H9 (cell line): ENCODE measurements around the gene LRMDA. TPM values are rescaled to one million over a fixed set of nuclear protein-coding genes. Genes with fewer than 3 reads are reported as not detected.

Experiments used
- DNase-seq: peaks from one replicate; pipeline ENCODE4 v3.0.0-alpha.2; 2017
- H2AFZ ChIP-seq: one replicate; pipeline ENCODE4 v1.6.1; 2013; ENCODE audit warnings: mild to moderate bottlenecking, low read length, control low read depth, moderate library complexity
- H2AK5ac ChIP-seq: 2 replicates; pipeline ENCODE4 v1.6.1; 2013; ENCODE audit warnings: low read length, control low read depth, mixed read lengths; ENCODE audit not compliant: insufficient read length
- H2BK120ac ChIP-seq: one replicate; pipeline ENCODE4 v1.6.1; 2013; ENCODE audit warnings: low read depth, mild to moderate bottlenecking, low read length, control low read depth, inconsistent platforms; ENCODE audit not compliant: poor library complexity, severe bottlenecking
- H2BK12ac ChIP-seq: 2 replicates; pipeline ENCODE4 v1.6.1; 2013; ENCODE audit warnings: low read length, control low read depth, mixed read lengths, low read depth; ENCODE audit not compliant: insufficient read length
- H2BK15ac ChIP-seq: 2 replicates; pipeline ENCODE4 v1.6.1; 2013; ENCODE audit warnings: low read depth, low read length, control low read depth
- H2BK20ac ChIP-seq: one replicate; pipeline ENCODE4 v1.6.1; 2013; ENCODE audit warnings: low read depth, mild to moderate bottlenecking, low read length, control low read depth, inconsistent platforms; ENCODE audit not compliant: poor library complexity, severe bottlenecking
- H2BK5ac ChIP-seq: 2 replicates; pipeline ENCODE4 v1.6.1; 2013; ENCODE audit warnings: low read length, control low read depth, mixed read lengths; ENCODE audit not compliant: insufficient read length
- H3K14ac ChIP-seq: 2 replicates; pipeline ENCODE4 v1.6.1; 2013; ENCODE audit warnings: low read length, control low read depth; ENCODE audit not compliant: insufficient read depth
- H3K18ac ChIP-seq: 2 replicates; pipeline ENCODE4 v1.6.1; 2013; ENCODE audit warnings: low read depth, mild to moderate bottlenecking, mixed read lengths, low read length, control low read depth; ENCODE audit not compliant: insufficient read length
- H3K23ac ChIP-seq: 2 replicates; pipeline ENCODE4 v1.6.1; 2013; ENCODE audit warnings: low read length, control low read depth, mixed read lengths, low read depth; ENCODE audit not compliant: insufficient read length
- H3K23me2 ChIP-seq: 2 replicates; pipeline ENCODE4 v1.6.1; 2013; ENCODE audit warnings: low read depth, mild to moderate bottlenecking, mixed read lengths, low read length, control low read depth; ENCODE audit not compliant: insufficient read length, poor library complexity, severe bottlenecking
- H3K27ac ChIP-seq: 2 replicates; pipeline ENCODE4 v1.5.1; 2013; ENCODE audit warnings: low read length, control low read depth, mixed read lengths, low read depth; ENCODE audit not compliant: insufficient read length
- H3K27me3 ChIP-seq: 2 replicates; pipeline ENCODE4 v1.6.1; 2013; ENCODE audit warnings: low read length, control low read depth, inconsistent platforms; ENCODE audit not compliant: insufficient read depth
- H3K4ac ChIP-seq: 2 replicates; pipeline ENCODE4 v1.6.1; 2013; ENCODE audit warnings: low read depth, mild to moderate bottlenecking, control low read depth, inconsistent platforms, low read length, moderate library complexity
- H3K4me1 ChIP-seq: 2 replicates; pipeline ENCODE4 v1.6.1; 2013; ENCODE audit warnings: low read length, control low read depth, inconsistent platforms; ENCODE audit not compliant: insufficient read depth
- H3K4me2 ChIP-seq: 2 replicates; pipeline ENCODE4 v1.6.1; 2013; ENCODE audit warnings: low read length, control low read depth, mixed read lengths; ENCODE audit not compliant: insufficient read length, insufficient read depth
- H3K56ac ChIP-seq: 2 replicates; pipeline ENCODE4 v1.6.1; 2013; ENCODE audit warnings: low read depth, mild to moderate bottlenecking, mixed read lengths, low read length, control low read depth; ENCODE audit not compliant: insufficient read length
- H3K79me1 ChIP-seq: 2 replicates; pipeline ENCODE4 v1.6.1; 2013; ENCODE audit warnings: low read depth, mild to moderate bottlenecking, moderate library complexity, low read length, control low read depth, inconsistent platforms; ENCODE audit not compliant: insufficient read depth, poor library complexity, severe bottlenecking
- H3K79me2 ChIP-seq: 2 replicates; pipeline ENCODE4 v1.6.1; 2013; ENCODE audit warnings: low read length, control low read depth, inconsistent platforms; ENCODE audit not compliant: insufficient read depth
- H3K9ac ChIP-seq: 2 replicates; pipeline ENCODE4 v1.6.1; 2013; ENCODE audit warnings: low read length, control low read depth, mixed read lengths; ENCODE audit not compliant: insufficient read length; ENCODE audit errors: extremely low read depth
- H3K9me3 ChIP-seq: one replicate; pipeline ENCODE4 v1.6.1; 2013; ENCODE audit warnings: low read depth, low read length, inconsistent platforms; ENCODE audit not compliant: control insufficient read depth
- H3T11ph ChIP-seq: one replicate; pipeline ENCODE4 v1.6.1; 2013; ENCODE audit warnings: mild to moderate bottlenecking, low read length, control low read depth, inconsistent platforms
- H4K20me1 ChIP-seq: one replicate; pipeline ENCODE4 v1.6.1; 2013; ENCODE audit not compliant: control insufficient read depth, insufficient read length, insufficient read depth
- H4K5ac ChIP-seq: 2 replicates; pipeline ENCODE4 v1.6.1; 2013; ENCODE audit warnings: low read depth, mild to moderate bottlenecking, mixed read lengths, low read length, control low read depth; ENCODE audit not compliant: insufficient read length
- H4K8ac ChIP-seq: replicated peaks from 2 replicates; pipeline ENCODE4 v1.6.1; 2013; ENCODE audit warnings: low read length, control low read depth, mixed read lengths, low read depth; ENCODE audit not compliant: insufficient read length
- H4K91ac ChIP-seq: 2 replicates; pipeline ENCODE4 v1.6.1; 2013; ENCODE audit warnings: low read depth, mild to moderate bottlenecking, moderate library complexity, mixed read lengths, low read length, control low read depth; ENCODE audit not compliant: insufficient read length
- H3K27ac Mint-ChIP-seq, 3 experiments: 2 replicates in 2 of 3; 3 replicates in 1 of 3; pipeline ENCODE4 v1.8.0; 2020 to 2021; ENCODE audit warnings: mixed read lengths in 3 of 3, mild to moderate bottlenecking in 1 of 3, moderate library complexity in 1 of 3
- H3K27me3 Mint-ChIP-seq: 2 replicates; pipeline ENCODE4 v1.8.0; 2021; ENCODE audit warnings: low read depth, mild to moderate bottlenecking, moderate library complexity, mixed read lengths
- H3K36me3 Mint-ChIP-seq, 3 experiments: 2 replicates in 2 of 3; 3 replicates in 1 of 3; pipeline ENCODE4 v1.8.0; 2020 to 2021; ENCODE audit warnings: low read depth in 3 of 3, mixed read lengths in 3 of 3; ENCODE audit not compliant: insufficient read depth in 1 of 3
- H3K4me1 Mint-ChIP-seq, 2 experiments: 2 replicates each; pipeline ENCODE4 v1.8.0; 2020; ENCODE audit warnings: mixed read lengths in 2 of 2
- H3K4me3 Mint-ChIP-seq, 2 experiments: 2 replicates in 1 of 2; 3 replicates in 1 of 2; pipeline ENCODE4 v1.8.0; 2020 to 2021; ENCODE audit warnings: mild to moderate bottlenecking in 2 of 2, mixed read lengths in 2 of 2, moderate library complexity in 1 of 2
- H3K9me3 Mint-ChIP-seq, 2 experiments: 2 replicates in 1 of 2; 3 replicates in 1 of 2; pipeline ENCODE4 v1.8.0; 2020; ENCODE audit warnings: mild to moderate bottlenecking in 2 of 2, mixed read lengths in 2 of 2, moderate library complexity in 1 of 2
- WGBS: extraction: QIAGEN DNeasy Blood & Tissue Kit; methylation state at CpG from one replicate; pipeline ENCODE4 v1.1.7; 2013; ENCODE audit warnings: missing lambda C conversion rate, low lambda C conversion rate, mixed read lengths; ENCODE audit not compliant: insufficient read length; ENCODE audit errors: extremely low coverage; 5-methylcytosine and 5-hydroxymethylcytosine counted together
- total RNA-seq: library from RNA; stranded (reverse); gene quantifications from 2 replicates; pipeline ENCODE4 v1.2.1, GENCODE V29; 2021
- TF ChIP-seq, protein P1 (sequence below): fragments of 200-600 bp; sonication (generic); conservative IDR thresholded peaks from 3 replicates; pipeline ENCODE4 v1.8.0; 2021; ENCODE audit warnings: antibody characterized with exemption, mild to moderate bottlenecking

LRMDA gene
- total RNA-seq, 1 experiment from 2014 or later, result 1.8 TPM

- no peak overlapping the region for H3T11ph ChIP-seq
- H3K9me3 Mint-ChIP-seq, result peaks cover 4 to 13% of the 10 kb centered on the region in 2 experiments
- no peak for DNase-seq
- no peak overlapping the region for H3K18ac ChIP-seq
- no peak overlapping the region for H2BK15ac ChIP-seq
- no peaks in the 10 kb centered on the region for H4K20me1 ChIP-seq
- no peaks in the 10 kb centered on the region for H3K27me3 Mint-ChIP-seq
- no peak overlapping the region for H3K14ac ChIP-seq
- no peak overlapping the region for H2BK5ac ChIP-seq
- H3K4me1 ChIP-seq, result no peaks in the 10 kb centered on the region
- H3K4ac ChIP-seq, result no peak overlapping the region
- no peak overlapping the region for H3K4me3 Mint-ChIP-seq
- H3K27me3 ChIP-seq, result no peaks in the 10 kb centered on the region
- H4K91ac ChIP-seq, result no peak overlapping the region
- H4K5ac ChIP-seq, result no peak overlapping the region
- H3K9ac ChIP-seq, result no peak overlapping the region
- peaks cover 2 to 3% of the 10 kb centered on the region in 2 experiments; a peak in 1 of 4 replicates for H3K4me1 Mint-ChIP-seq
- no peak overlapping the region for H2AFZ ChIP-seq
- H3K36me3 Mint-ChIP-seq, result peaks cover 0 to 13% (median 1%) of the 10 kb centered on the region in 3 experiments; a peak in 4 of 7 replicates
- TF ChIP-seq, protein P1, sequence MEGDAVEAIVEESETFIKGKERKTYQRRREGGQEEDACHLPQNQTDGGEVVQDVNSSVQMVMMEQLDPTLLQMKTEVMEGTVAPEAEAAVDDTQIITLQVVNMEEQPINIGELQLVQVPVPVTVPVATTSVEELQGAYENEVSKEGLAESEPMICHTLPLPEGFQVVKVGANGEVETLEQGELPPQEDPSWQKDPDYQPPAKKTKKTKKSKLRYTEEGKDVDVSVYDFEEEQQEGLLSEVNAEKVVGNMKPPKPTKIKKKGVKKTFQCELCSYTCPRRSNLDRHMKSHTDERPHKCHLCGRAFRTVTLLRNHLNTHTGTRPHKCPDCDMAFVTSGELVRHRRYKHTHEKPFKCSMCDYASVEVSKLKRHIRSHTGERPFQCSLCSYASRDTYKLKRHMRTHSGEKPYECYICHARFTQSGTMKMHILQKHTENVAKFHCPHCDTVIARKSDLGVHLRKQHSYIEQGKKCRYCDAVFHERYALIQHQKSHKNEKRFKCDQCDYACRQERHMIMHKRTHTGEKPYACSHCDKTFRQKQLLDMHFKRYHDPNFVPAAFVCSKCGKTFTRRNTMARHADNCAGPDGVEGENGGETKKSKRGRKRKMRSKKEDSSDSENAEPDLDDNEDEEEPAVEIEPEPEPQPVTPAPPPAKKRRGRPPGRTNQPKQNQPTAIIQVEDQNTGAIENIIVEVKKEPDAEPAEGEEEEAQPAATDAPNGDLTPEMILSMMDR, result no peak
- H3K23me2 ChIP-seq, result no peaks in the 10 kb centered on the region
- no peak overlapping the region for H3K56ac ChIP-seq
- no CpG with 5 or more reads among the region's 4 CpGs for WGBS
- H3K79me2 ChIP-seq, result no peaks in the 10 kb centered on the region
- no peak overlapping the region for H2AK5ac ChIP-seq
- H3K23ac ChIP-seq, result no peak overlapping the region
- H3K9me3 ChIP-seq, result no peaks in the 10 kb centered on the region
- H4K8ac ChIP-seq, result no peak overlapping the region
- no peak overlapping the region for H3K27ac Mint-ChIP-seq
- H2BK20ac ChIP-seq, result no peak overlapping the region
- H3K79me1 ChIP-seq, result no peaks in the 10 kb centered on the region
- H2BK120ac ChIP-seq, result no peak overlapping the region
- H3K27ac ChIP-seq, result no peak overlapping the region
- no peak overlapping the region for H2BK12ac ChIP-seq
- H3K4me2 ChIP-seq, result no peak overlapping the region
Measured at GRCh38 chr10:76404531-76404930, 973.1 kb downstream of the LRMDA start.
